SIG-M5 treated with dmso at 0.1 percent for 504 hours (cell line): Measurements from ENCODE around the gene WSB1.
A peak's percentile ranks its signal among the peaks of the same experiment; 100 is the strongest.
"Not testable (repeated sequence)": the region's sequence is repeated elsewhere in the genome, so short reads cannot be mapped to it uniquely, and the experiment has no call there.

Experiments used
- DNase-seq: peaks from one replicate; lab custom pipeline; 2025; ENCODE audit not compliant: unreplicated experiment; lab: John Stamatoyannopoulos, UW

Gene WSB1

GRCh38 chr17:27313301-27313700 is 19.4 kb downstream of the WSB1 start:
- DNase-seq, result no peak

- no peak for DNase-seq
Measured at GRCh38 chr17:27315322-27315721, 21.4 kb downstream of the WSB1 start.

DNA sequence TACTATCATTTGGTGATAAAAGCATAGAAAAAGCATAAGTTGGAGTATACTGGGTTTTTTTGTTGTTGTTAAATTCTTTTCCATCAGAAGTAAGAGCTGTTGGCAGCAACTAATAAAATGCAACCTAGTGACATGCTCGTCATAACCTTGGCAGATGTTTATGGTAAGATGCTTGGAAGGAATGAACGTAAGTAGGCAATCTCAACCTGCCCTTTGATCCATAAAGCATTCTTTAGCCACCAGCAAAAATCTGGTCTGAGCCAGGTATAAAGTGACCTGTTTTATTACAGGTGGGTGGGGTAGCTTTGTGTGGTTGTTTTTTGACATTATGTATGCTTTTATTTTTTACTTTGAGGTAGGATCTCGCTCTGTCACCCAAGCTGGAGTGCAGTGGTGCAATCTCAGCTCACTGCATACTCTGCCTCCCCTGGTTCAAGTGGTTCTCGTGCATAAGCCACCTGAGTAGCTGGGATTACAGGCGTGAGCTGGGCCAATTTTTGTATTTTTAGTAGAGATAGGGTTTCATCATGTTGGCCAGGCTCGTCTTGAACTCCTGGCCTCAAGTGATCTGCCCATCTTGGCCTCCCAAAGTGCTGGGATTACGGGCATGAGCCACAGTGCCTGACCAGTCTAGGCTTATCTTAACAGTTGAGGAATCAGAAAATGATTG is 22.0 kb downstream of the WSB1 start:
- no peak for DNase-seq

DNA sequence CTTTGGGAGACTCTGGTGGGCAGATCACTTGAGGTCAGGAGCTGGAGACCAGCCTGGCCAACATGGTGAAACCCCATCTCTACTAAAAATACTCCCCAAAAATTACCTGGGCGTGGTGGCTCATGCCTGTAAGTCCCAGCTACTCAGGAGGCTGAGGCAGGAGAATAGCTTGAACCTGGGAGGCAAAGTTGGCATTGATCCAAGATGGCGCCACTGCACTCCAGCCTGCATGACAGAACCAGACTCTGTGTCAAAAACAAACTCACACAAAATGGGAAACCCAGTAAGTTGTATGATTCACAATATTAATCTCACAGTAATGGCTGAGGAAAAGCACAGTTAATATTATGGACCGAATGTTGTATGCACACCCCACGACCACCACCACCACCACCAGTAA is 24.3 kb downstream of the WSB1 start:
- DNase-seq, result no peak

- no peak for DNase-seq
Measured at GRCh38 chr17:27318633-27319032, 24.7 kb downstream of the WSB1 start.

DNA sequence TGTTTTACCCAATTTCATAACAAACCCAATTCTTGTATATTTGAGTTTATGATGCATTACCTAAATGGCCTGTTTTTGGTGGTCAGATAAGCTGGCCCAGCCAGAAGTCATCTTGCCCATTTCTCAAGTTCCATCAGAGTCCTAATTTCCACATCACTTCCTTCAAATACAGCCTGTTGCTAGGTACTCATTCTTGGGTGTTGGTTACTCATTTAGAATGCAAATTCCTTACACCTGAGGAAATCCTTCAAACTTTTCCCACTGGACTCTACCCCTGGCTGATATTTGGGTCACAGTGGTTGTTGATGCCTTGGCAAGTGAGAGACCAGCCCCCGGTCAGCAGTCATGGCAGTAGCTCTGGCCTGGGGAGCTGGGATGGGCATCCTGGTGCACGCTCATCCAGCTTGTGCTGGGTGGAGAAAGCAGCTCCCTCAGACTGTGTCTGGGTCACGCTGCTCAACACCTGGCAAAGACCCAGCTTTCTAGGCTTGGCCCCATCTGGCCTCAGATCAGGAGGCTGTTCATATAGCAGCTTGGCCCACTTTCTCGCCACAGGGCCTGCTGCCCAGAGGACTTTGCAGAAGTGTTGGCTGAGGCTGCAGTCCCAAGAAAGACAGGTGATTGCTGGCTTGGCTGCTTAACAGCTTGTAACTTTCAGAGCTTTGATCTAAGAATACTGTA is 25.8 kb downstream of the WSB1 start:
- no peak for DNase-seq

DNA sequence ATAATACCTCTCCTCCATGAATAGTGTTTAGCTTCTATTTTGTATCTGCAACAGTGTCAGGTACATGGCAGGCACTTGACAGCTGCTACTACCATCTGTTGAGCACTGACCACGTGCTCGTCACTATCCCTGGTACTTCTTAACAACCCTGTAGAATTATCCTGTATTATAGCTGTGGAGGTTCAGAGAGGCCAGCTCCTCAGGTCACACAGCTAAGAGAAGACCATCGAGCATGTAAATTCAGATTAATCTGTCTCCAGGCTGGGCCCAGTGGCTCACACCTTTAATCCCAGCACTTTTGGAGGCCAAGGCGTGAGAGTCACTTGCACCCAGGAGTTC is 26.3 kb downstream of the WSB1 start:
- no peak for DNase-seq

GRCh38 chr17:27321372-27321771 is 27.5 kb downstream of the WSB1 start:
- DNase-seq, result no peak

DNA sequence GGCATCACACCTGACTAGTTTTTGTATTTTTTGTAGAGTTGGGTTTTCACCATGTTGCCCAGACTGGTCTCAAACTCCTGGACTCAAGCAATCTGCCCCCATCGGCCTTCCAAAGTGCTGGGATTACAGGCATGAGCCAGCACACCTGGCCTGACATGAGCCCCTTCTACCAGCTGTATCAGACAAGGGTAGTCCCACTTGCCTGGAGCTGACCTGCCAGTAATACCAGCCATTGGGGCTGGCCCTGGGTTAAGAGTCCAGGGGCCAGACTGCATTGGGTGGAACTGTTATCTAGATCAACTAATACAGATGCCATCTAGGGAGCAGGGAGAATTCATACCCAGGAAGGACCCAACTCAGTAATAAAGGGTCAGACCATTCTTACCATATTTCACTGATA is 28.1 kb downstream of the WSB1 start:
- DNase-seq, result no peak

- DNase-seq, result no peak
Measured at GRCh38 chr17:27322690-27323508, 29.0 kb downstream of the WSB1 start.

DNA sequence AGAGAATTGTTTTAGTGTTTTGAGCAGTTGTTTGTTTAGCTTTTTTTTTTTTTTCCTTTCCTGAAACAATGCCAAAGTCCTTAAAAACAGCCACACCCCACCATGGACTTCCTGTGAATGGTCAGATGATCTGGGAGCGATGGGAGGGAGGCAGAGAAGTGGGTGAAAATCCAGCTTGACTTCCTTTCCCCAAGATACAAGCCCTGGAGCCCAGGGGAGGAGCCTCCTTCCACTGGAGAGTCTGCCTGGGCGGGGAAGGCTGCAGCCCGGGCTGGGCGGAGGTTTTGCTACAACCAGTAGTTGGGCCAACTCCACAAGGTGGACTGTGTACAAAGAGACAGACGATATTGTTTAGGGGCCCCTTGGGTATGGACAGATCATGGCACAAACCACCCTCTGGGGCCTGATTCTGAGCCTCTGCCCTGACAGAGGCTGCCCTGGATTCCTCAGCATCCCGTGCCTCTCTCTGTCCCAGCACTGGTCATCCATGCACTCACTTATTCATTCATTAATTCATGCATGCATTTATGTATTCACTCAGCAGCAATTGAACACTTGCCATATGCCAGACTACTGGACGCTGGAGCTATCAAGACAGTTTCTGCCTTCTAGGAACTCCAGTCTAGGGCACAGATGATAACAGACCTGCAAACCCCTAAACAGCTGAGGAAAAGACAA is 29.8 kb downstream of the WSB1 start:
- peak; percentile 11 for DNase-seq

DNA sequence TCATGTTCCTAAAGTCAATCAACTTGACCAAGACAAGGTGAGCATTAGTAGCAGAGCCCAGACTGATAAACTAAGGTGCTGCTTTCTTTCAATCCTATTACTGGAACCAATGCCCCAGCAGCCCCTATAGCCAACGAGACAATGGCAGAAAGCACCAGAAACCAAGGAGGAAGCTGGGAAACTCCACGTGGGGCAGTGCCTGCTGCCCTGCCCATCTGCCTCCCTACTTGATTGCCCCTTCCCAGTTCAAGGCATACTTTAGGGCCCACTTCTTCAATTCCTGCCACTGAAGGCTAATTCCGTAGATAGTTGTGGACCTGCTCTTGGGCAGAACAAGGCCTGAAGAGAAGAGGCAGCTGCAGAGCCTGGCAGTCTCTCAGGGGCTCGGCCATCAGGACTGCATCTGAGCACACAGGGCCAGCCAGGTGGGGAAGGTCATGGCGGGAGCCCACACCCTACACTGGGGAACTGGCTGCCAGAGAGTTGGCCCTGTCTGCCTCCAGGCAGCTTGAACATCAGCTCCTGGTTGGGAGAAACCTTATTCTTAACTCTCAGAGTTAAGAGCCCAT is 30.9 kb downstream of the WSB1 start:
- no peak for DNase-seq

DNA sequence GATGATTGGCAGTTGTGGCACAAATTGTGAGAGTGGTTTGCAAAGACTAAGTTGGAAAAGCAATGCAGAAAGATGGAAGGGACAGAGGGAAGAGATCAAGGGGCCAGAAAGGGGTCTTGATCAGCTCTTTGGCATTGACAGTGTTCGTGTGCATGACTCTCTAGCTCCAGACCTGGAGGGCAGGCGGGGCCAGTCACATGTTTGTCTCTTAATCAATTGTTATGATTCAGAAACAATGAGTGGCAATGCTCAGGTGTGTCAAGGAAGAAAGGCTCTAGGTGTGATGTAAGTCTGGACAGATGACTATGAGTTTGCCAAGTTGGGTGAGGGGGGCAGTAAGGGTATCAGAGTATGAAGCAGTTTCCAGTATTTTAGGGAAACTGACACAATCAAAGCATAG is 32.1 kb downstream of the WSB1 start:
- DNase-seq, result no peak

GRCh38 chr17:27326585-27326984 is 32.7 kb downstream of the WSB1 start:
- DNase-seq, result no peak

- DNase-seq, result no peak
Measured at GRCh38 chr17:27327397-27327796, 33.5 kb downstream of the WSB1 start.

GRCh38 chr17:27327871-27328270 is 34.0 kb downstream of the WSB1 start:
- no peak for DNase-seq

- DNase-seq, result not testable (repeated sequence)
Measured at GRCh38 chr17:27328686-27329085, 34.8 kb downstream of the WSB1 start.

GRCh38 chr17:27329146-27329805 is 35.4 kb downstream of the WSB1 start:
- no peak for DNase-seq

GRCh38 chr17:27332047-27332393 is 38.1 kb downstream of the WSB1 start:
- no peak for DNase-seq

DNA sequence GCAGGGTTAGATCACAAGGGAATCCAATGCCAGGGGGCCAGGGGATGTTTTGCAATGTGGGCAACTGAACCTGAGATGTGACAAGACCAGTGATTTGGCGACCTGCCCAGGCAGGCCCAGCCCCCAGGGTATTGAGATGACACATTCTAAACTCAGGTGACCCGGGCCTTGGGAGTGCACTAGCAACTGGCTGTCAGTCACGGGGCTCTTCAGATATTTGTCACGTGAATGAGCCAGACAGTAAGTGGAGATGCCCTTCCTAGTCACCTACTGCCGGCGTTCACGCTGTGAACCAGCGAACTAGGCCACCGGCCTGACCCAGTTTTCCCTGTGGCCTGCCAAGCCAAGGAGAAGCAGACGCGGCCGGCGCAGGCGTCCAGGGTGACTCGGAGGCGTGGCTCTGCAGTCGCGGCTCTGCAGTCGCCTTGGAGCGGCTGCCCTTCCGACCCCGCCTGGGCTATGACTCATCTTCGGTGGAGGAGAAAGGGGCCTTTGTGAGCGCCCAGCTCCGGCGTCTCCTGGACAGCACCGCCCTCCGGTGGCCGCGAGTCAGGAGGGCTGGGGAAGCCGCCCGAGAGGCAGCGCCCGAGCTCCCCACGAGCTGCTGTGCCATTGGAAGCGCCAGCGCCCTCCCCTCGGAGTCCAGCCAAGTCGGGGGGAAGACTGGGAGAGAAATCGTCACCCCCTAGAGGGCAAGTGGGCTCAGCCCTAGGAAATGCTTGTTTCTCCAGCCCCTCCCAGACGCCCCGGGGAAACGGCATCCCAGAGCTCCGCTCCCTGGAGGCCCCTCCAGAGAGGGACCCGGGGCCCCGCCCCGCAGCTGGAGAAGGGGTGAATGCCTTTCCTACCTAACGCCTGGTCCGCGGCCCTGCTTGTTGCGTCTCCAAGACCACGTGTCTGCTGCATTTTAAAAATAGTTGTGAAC is 38.8 kb downstream of the WSB1 start:
- peak; percentile 97 for DNase-seq
